ENCODE data around the gene CYB561A3. TPM values are rescaled to one million over a fixed set of nuclear protein-coding genes. Genes with fewer than 3 reads are reported as not detected.

CYB561A3 gene
- total RNA-seq, 1 donor from 2014 or later: 9.9 TPM

- Histone ChIP-seq H3K27me3 (ENCODE audit: control insufficient read depth in 3 of 3, insufficient read depth in 3 of 3, low read length in 3 of 3) (no peaks in the 10 kb centered on the region), H3K36me3 (ENCODE audit: control insufficient read depth in 3 of 3, insufficient read depth in 3 of 3, low read length in 3 of 3) (peaks cover 76 to 91% (median 76%) of the 10 kb centered on the region in 3 donors), H3K27ac (ENCODE audit: low read depth, low read length) (no peak overlapping the region), H3K4me1 (ENCODE audit: control insufficient read depth in 3 of 3, insufficient read depth in 3 of 3, low read length in 3 of 3) (no peaks in the 10 kb centered on the region), H3K9me3 (ENCODE audit: control insufficient read depth in 3 of 3, low read length in 3 of 3) (no peaks in the 10 kb centered on the region), H3K4me3 (ENCODE audit: low read length in 3 of 3) (no peak overlapping the region), H3K9ac (ENCODE audit: low read depth in 1 of 3, low read length in 3 of 3) (no peak overlapping the region)
Measured at GRCh38 chr11:61305417-61305816, 56.3 kb downstream of the CYB561A3 start.

GRCh38 chr11:61303725-61304124 is 58.0 kb downstream of the CYB561A3 start:
- H3K36me3 ChIP-seq (ENCODE audit: control insufficient read depth in 3 of 3, insufficient read depth in 3 of 3, low read length in 3 of 3): peaks cover 76 to 90% (median 76%) of the 10 kb centered on the region in 3 donors
- H3K27me3 ChIP-seq (ENCODE audit: control insufficient read depth in 3 of 3, insufficient read depth in 3 of 3, low read length in 3 of 3): no peaks in the 10 kb centered on the region
- no peak overlapping the region for H3K27ac ChIP-seq (ENCODE audit: low read depth, low read length)
- H3K4me3 ChIP-seq (ENCODE audit: low read length in 3 of 3): no peak overlapping the region
- no peaks in the 10 kb centered on the region for H3K9me3 ChIP-seq (ENCODE audit: control insufficient read depth in 3 of 3, low read length in 3 of 3)
- no peak overlapping the region for H3K9ac ChIP-seq (ENCODE audit: low read depth in 1 of 3, low read length in 3 of 3)
- H3K4me1 ChIP-seq (ENCODE audit: control insufficient read depth in 3 of 3, insufficient read depth in 3 of 3, low read length in 3 of 3): peaks cover 0 to 2% (median under 1%) of the 10 kb centered on the region in 3 donors

GRCh38 chr11:61302550-61302949 is 59.1 kb downstream of the CYB561A3 start:
- H3K9me3 ChIP-seq (ENCODE audit: control insufficient read depth in 3 of 3, low read length in 3 of 3): no peaks in the 10 kb centered on the region
- H3K4me1 ChIP-seq (ENCODE audit: control insufficient read depth in 3 of 3, insufficient read depth in 3 of 3, low read length in 3 of 3): peaks cover 5 to 9% (median 6%) of the 10 kb centered on the region in 3 donors
- no peak overlapping the region for H3K27ac ChIP-seq (ENCODE audit: low read depth, low read length)
- no peak overlapping the region for H3K9ac ChIP-seq (ENCODE audit: low read depth in 1 of 3, low read length in 3 of 3)
- H3K4me3 ChIP-seq (ENCODE audit: low read length in 3 of 3): no peak overlapping the region
- peaks cover 67 to 81% (median 70%) of the 10 kb centered on the region in 3 donors for H3K36me3 ChIP-seq (ENCODE audit: control insufficient read depth in 3 of 3, insufficient read depth in 3 of 3, low read length in 3 of 3)
- no peaks in the 10 kb centered on the region for H3K27me3 ChIP-seq (ENCODE audit: control insufficient read depth in 3 of 3, insufficient read depth in 3 of 3, low read length in 3 of 3)

Other genes starting within 250 kb of the CYB561A3 start
- gene VPS37C, start 200.5 kb downstream of the CYB561A3 start, total RNA-seq: 5.7 TPM
- gene PGA3, start 158.4 kb downstream of the CYB561A3 start, total RNA-seq: 0.52 TPM
- gene PGA4, start 139.5 kb downstream of the CYB561A3 start, total RNA-seq: 3.7 TPM
- not detected for gene PGA5, start 120.7 kb downstream of the CYB561A3 start, total RNA-seq
- 1.0 TPM for gene VWCE, start 66.6 kb downstream of the CYB561A3 start, total RNA-seq
- 215 TPM for gene DDB1, start 28.8 kb downstream of the CYB561A3 start, total RNA-seq
- 6.8 TPM for gene TKFC, start 28.7 kb downstream of the CYB561A3 start, total RNA-seq
- 18.8 TPM for gene TMEM138, start 492 bp upstream of the CYB561A3 start, total RNA-seq
- 6.8 TPM for gene TMEM216, start 30.7 kb upstream of the CYB561A3 start, total RNA-seq
- 17.7 TPM for gene CPSF7, start 68.1 kb upstream of the CYB561A3 start, total RNA-seq
- gene SDHAF2, start 68.2 kb upstream of the CYB561A3 start, total RNA-seq: 63.2 TPM
- not detected for gene LRRC10B, start 146.9 kb upstream of the CYB561A3 start, total RNA-seq
- 1.6 TPM for gene SYT7, start 219.2 kb upstream of the CYB561A3 start, total RNA-seq

Measured in skeletal muscle tissue (tissue), 4 donors.